ENCODE measurements around the gene TET1.
"Not testable (repeated sequence)": the region's sequence is repeated elsewhere in the genome, so short reads cannot be mapped to it uniquely, and the experiment has no call there.

Gene TET1

DNA sequence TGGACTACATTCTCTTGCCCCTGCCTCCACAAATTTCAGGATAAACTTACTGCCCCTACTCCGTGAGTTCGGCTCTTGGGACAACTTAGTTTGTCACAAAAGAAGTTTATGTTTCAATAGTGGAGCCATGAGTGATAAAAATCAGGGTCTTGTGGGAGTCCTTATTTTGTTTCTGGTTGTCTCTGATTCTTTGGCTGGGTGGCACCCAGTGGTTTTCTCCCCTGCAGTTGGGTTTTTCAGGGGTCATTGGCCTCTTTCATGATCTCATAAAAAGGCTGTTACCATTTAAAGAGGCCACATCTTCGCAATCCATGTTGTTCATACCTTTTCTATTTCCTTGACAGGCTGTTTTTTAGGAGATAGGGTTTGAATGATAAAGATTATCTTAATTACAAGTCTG, 5.5 kb downstream of the TET1 start:
- peak overlapping the region; percentile 51 for H3K27ac ChIP-seq (ENCODE audit: low read depth, low read length)

DNA sequence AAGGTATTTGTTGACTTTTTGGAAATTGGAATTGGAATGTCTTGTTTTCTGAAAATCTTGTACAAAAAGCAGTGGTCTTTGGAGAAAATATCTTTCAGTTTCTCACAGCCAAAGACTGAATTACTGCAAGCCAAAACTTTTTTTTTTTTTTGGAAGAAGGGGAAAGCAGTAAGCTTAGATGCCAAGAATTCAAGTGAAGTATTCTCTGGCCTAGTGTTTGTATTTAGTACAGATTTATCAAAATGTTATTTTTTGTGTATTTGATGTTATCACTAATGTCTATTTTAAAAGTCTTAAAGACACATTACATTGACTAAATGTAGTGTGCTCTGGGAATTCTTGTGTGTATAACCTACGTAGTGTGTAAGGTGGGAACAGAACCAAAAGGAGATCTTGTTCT, 6.2 kb downstream of the TET1 start:
- no peaks in the 10 kb centered on the region for H3K9me3 ChIP-seq (ENCODE audit: control insufficient read depth, insufficient read depth, low read length)
- H3K4me3 ChIP-seq (ENCODE audit: low read depth, low read length), result no peak overlapping the region
- no peaks in the 10 kb centered on the region for H3K27me3 ChIP-seq (ENCODE audit: control insufficient read depth, insufficient read depth, low read length)
- peaks cover 12% of the 10 kb centered on the region for H3K4me1 ChIP-seq (ENCODE audit: control insufficient read depth, insufficient read depth, low read length)
- H3K36me3 ChIP-seq (ENCODE audit: control insufficient read depth, insufficient read depth, low read length), result peaks cover 10% of the 10 kb centered on the region; the same call in 1 of the 2 replicates
- no peak overlapping the region for H3K27ac ChIP-seq (ENCODE audit: low read depth, low read length)
- no peak overlapping the region for H3K9ac ChIP-seq (ENCODE audit: low read depth, low read length)

More for the DNA sequence above, 5.5 kb downstream of the TET1 start:
- Histone ChIP-seq H3K4me3 (ENCODE audit: low read depth, low read length) (no peak overlapping the region; the same call in 1 of the 2 replicates), H3K36me3 (ENCODE audit: control insufficient read depth, insufficient read depth, low read length) (peaks cover 10% of the 10 kb centered on the region; the same call in 1 of the 2 replicates), H3K27me3 (ENCODE audit: control insufficient read depth, insufficient read depth, low read length) (no peaks in the 10 kb centered on the region), H3K9ac (ENCODE audit: low read depth, low read length) (no peak overlapping the region), H3K4me1 (ENCODE audit: control insufficient read depth, insufficient read depth, low read length) (peaks cover 12% of the 10 kb centered on the region), H3K9me3 (ENCODE audit: control insufficient read depth, insufficient read depth, low read length) (no peaks in the 10 kb centered on the region)

DNA sequence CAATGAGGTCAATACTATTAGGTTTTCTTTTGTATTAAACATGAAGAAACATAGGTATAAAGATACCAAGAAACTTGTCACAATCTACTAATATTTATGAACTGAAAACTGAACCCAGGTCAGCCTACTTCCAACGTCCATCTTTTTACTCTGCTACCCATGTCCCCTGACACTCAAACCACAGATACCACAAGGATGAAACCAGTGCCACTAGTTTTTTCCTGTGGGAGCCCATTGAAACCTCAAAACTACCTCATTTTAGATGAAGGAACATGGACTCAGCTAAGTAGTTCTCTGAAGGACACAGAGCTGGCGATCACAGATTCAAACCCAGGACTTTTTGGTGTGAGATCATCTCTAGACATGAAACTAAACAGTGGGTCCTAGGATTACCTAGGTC, 6.8 kb downstream of the TET1 start:
- Histone ChIP-seq H3K9me3 (ENCODE audit: control insufficient read depth, insufficient read depth, low read length) (no peaks in the 10 kb centered on the region), H3K36me3 (ENCODE audit: control insufficient read depth, insufficient read depth, low read length) (peaks cover 14% of the 10 kb centered on the region), H3K27me3 (ENCODE audit: control insufficient read depth, insufficient read depth, low read length) (no peaks in the 10 kb centered on the region), H3K4me1 (ENCODE audit: control insufficient read depth, insufficient read depth, low read length) (peaks cover 12% of the 10 kb centered on the region), H3K9ac (ENCODE audit: low read depth, low read length) (no peak overlapping the region), H3K27ac (ENCODE audit: low read depth, low read length) (no peak overlapping the region), H3K4me3 (ENCODE audit: low read depth, low read length) (no peak overlapping the region)

DNA sequence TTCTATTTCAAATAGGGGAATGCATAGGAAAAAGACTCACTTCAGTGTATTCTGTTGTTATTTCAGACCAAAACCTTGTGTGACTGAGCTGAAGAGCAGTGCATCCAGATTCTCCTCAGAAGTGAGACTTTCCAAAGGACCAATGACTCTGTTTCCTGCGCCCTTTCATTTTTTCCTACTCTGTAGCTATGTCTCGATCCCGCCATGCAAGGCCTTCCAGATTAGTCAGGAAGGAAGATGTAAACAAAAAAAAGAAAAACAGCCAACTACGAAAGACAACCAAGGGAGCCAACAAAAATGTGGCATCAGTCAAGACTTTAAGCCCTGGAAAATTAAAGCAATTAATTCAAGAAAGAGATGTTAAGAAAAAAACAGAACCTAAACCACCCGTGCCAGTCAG, 12.0 kb downstream of the TET1 start:
- Histone ChIP-seq H3K36me3 (ENCODE audit: control insufficient read depth, insufficient read depth, low read length) (peaks cover 40% of the 10 kb centered on the region), H3K4me1 (ENCODE audit: control insufficient read depth, insufficient read depth, low read length) (no peaks in the 10 kb centered on the region), H3K9me3 (ENCODE audit: control insufficient read depth, insufficient read depth, low read length) (no peaks in the 10 kb centered on the region), H3K27ac (ENCODE audit: low read depth, low read length) (no peak overlapping the region), H3K9ac (ENCODE audit: low read depth, low read length) (no peak overlapping the region), H3K4me3 (ENCODE audit: low read depth, low read length) (no peak overlapping the region), H3K27me3 (ENCODE audit: control insufficient read depth, insufficient read depth, low read length) (no peaks in the 10 kb centered on the region)

DNA sequence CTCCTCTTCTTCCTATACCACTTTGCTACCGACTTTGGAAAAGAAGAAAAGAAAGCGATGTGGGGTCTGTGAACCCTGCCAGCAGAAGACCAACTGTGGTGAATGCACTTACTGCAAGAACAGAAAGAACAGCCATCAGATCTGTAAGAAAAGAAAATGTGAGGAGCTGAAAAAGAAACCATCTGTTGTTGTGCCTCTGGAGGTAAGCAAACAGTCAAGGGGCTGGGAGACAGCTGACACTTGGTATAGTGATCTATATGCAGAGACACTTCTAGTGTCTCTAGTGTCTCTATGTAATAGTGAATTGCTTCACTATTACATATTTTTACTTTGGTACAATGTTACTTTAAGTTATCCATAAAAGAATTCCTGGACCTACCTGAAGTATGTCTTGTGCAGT, 13.9 kb downstream of the TET1 start:
- Histone ChIP-seq H3K9me3 (ENCODE audit: control insufficient read depth, insufficient read depth, low read length) (no peaks in the 10 kb centered on the region), H3K36me3 (ENCODE audit: control insufficient read depth, insufficient read depth, low read length) (peaks cover 52% of the 10 kb centered on the region), H3K4me1 (ENCODE audit: control insufficient read depth, insufficient read depth, low read length) (no peaks in the 10 kb centered on the region), H3K27me3 (ENCODE audit: control insufficient read depth, insufficient read depth, low read length) (no peaks in the 10 kb centered on the region), H3K27ac (ENCODE audit: low read depth, low read length) (no peak overlapping the region), H3K4me3 (ENCODE audit: low read depth, low read length) (no peak overlapping the region), H3K9ac (ENCODE audit: low read depth, low read length) (no peak overlapping the region)

DNA sequence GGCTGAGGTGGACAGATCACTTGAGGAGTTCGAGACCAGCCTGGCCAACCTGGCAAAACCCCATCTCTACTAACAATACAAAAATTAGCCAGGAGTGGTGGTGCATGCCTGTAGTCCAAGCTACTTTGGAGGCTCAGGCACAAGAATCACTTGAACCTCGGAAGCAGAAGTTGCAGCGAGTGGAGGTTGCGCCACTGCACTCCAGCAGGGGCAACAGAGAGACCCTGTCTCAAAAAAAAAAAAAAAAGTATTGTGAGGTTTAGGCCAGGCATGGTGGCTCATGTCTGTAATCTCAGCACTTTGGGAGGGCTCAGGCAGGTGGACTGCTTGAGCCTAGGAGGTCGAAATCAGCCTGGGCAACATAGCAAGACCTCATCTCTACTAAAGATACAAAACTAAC, 16.0 kb downstream of the TET1 start:
- Histone ChIP-seq H3K4me3 (ENCODE audit: low read depth, low read length) (no peak overlapping the region), H3K27ac (ENCODE audit: low read depth, low read length) (no peak overlapping the region), H3K27me3 (ENCODE audit: control insufficient read depth, insufficient read depth, low read length) (no peaks in the 10 kb centered on the region), H3K9me3 (ENCODE audit: control insufficient read depth, insufficient read depth, low read length) (no peaks in the 10 kb centered on the region), H3K9ac (ENCODE audit: low read depth, low read length) (no peak overlapping the region), H3K36me3 (ENCODE audit: control insufficient read depth, insufficient read depth, low read length) (peaks cover 61% of the 10 kb centered on the region), H3K4me1 (ENCODE audit: control insufficient read depth, insufficient read depth, low read length) (no peaks in the 10 kb centered on the region)

DNA sequence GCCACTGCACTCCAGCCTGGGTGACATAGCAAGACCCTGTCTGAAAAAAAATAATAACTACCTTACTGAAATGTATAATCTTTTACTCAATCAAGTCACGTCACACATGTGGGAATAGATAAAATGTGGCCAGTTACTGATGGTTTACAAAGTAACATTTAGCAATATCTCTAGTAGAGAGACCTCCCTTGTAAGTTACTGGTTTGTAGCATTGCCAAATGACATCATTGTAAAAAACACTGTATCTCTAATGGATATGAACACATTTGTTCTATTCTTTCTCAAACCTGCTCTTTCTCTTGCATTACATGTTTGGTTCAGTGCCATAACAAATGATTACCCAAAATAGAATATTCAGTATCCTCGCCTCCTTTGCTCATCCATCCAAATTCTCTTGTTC, 18.8 kb downstream of the TET1 start:
- H3K9ac ChIP-seq (ENCODE audit: low read depth, low read length), result no peak overlapping the region
- no peak overlapping the region for H3K27ac ChIP-seq (ENCODE audit: low read depth, low read length)
- peaks cover 60% of the 10 kb centered on the region for H3K36me3 ChIP-seq (ENCODE audit: control insufficient read depth, insufficient read depth, low read length)
- no peaks in the 10 kb centered on the region for H3K9me3 ChIP-seq (ENCODE audit: control insufficient read depth, insufficient read depth, low read length)
- no peak overlapping the region for H3K4me3 ChIP-seq (ENCODE audit: low read depth, low read length)
- H3K27me3 ChIP-seq (ENCODE audit: control insufficient read depth, insufficient read depth, low read length), result no peaks in the 10 kb centered on the region
- no peaks in the 10 kb centered on the region for H3K4me1 ChIP-seq (ENCODE audit: control insufficient read depth, insufficient read depth, low read length)

DNA sequence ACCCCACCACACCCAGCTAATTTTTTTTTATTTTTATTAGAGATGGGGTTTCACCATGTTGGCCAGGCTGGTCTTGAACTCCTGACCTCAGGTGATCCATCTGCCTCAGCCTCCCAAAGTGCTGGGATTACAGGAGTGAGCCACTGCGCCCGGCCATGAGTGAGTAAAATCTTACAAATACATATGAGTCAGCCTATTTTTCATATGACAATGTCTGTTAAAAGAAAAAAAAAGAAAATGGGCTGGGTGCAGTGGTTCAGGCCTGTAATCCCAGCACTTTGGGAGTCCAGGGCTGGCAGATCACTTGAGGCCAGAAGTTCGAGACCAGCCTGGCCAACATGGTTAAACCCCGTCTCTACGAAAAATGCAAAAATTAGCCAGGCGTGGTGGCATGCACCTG, 24.1 kb downstream of the TET1 start:
- H3K27ac ChIP-seq (ENCODE audit: low read depth, low read length); H3K9ac ChIP-seq (ENCODE audit: low read depth, low read length); H3K9me3 ChIP-seq (ENCODE audit: control insufficient read depth, insufficient read depth, low read length); H3K4me1 ChIP-seq (ENCODE audit: control insufficient read depth, insufficient read depth, low read length); H3K27me3 ChIP-seq (ENCODE audit: control insufficient read depth, insufficient read depth, low read length); H3K4me3 ChIP-seq (ENCODE audit: low read depth, low read length): not testable (repeated sequence)
- H3K36me3 ChIP-seq (ENCODE audit: control insufficient read depth, insufficient read depth, low read length), result peaks cover 58% of the 10 kb centered on the region

DNA sequence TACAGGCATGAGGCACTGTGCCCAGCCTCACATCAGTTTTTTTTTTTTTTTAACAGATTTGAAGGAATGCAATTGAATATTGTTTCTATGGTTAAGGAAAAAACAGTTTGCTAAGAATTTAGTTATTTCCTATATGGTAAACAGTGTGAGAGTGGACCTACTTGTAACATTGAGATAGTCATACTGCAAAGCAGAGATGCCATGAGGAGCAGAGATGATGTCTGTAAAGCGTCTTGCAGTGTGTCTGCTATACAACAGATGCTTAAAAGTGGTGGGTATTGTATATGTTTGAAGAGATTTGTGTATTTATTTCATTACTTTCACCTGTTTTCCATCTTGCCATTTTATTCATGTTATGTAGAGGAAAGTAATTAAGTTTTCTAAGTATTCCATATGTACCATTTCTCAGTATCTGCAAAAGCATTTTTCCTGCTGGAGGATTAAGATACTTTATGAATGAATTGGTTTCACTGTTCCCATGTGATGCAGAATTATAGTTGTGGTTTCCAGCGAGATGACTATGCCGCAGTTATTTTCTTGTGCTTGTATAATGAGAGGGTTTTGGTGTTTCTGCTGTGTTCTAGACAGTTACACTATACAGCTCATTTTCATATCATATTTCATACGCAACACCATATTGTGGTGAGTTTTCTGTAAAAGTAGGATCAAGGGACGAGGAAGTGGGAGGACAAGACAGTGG, 26.6 kb downstream of the TET1 start:
- Histone ChIP-seq H3K4me1 (ENCODE audit: control insufficient read depth, insufficient read depth, low read length) (no peaks in the 10 kb centered on the region), H3K9ac (ENCODE audit: low read depth, low read length) (no peak overlapping the region), H3K27me3 (ENCODE audit: control insufficient read depth, insufficient read depth, low read length) (no peaks in the 10 kb centered on the region), H3K27ac (ENCODE audit: low read depth, low read length) (no peak overlapping the region), H3K4me3 (ENCODE audit: low read depth, low read length) (no peak overlapping the region), H3K9me3 (ENCODE audit: control insufficient read depth, insufficient read depth, low read length) (no peaks in the 10 kb centered on the region), H3K36me3 (ENCODE audit: control insufficient read depth, insufficient read depth, low read length) (peaks cover 54% of the 10 kb centered on the region)

DNA sequence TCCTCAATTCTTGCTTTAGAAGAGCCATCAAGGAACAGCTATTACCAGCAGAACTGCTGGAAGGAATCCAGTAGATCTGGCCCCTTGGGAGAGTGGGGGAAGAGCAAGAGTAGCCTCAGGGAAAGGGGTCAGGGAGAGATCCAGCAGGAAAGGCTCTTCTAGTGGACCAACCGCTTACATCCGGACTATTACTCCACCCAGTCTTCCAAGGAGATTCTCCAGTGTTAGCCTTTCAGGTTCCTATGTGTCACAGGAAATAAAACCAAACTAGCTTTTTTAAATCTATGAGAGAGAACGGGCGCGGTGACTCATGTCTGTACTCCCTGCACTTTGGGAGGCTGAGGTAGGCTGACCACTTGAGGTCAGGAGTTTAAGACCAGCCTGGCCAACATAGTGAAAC, 34.3 kb downstream of the TET1 start:
- no peak overlapping the region for H3K4me3 ChIP-seq (ENCODE audit: low read depth, low read length)
- no peak overlapping the region for H3K9ac ChIP-seq (ENCODE audit: low read depth, low read length)
- H3K9me3 ChIP-seq (ENCODE audit: control insufficient read depth, insufficient read depth, low read length), result no peaks in the 10 kb centered on the region
- H3K36me3 ChIP-seq (ENCODE audit: control insufficient read depth, insufficient read depth, low read length), result peaks cover 25% of the 10 kb centered on the region
- H3K27ac ChIP-seq (ENCODE audit: low read depth, low read length), result no peak overlapping the region
- H3K27me3 ChIP-seq (ENCODE audit: control insufficient read depth, insufficient read depth, low read length), result no peaks in the 10 kb centered on the region
- H3K4me1 ChIP-seq (ENCODE audit: control insufficient read depth, insufficient read depth, low read length), result peaks cover 8% of the 10 kb centered on the region

DNA sequence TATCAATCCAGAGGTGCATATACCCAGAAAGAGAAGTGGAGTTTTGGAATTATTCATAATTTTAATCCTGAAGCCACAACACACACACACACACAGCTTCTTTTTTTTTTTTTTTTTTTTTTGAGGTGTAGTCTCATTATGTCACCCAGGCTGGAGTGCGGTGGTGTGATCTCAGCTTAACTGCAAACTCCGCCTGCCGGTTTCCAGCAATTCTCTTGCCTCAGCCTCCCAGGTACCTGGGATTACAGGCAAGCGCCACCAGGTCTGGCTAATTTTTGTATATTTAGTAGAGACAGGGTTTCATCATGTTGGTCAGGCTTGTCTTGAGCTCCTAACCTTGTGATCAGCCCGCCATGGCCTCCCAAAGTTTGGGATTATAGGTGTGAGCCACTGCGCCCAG, 35.4 kb downstream of the TET1 start:
- H3K9ac ChIP-seq (ENCODE audit: low read depth, low read length), result no peak overlapping the region
- no peaks in the 10 kb centered on the region for H3K9me3 ChIP-seq (ENCODE audit: control insufficient read depth, insufficient read depth, low read length)
- no peak overlapping the region for H3K4me3 ChIP-seq (ENCODE audit: low read depth, low read length)
- no peaks in the 10 kb centered on the region for H3K27me3 ChIP-seq (ENCODE audit: control insufficient read depth, insufficient read depth, low read length)
- H3K27ac ChIP-seq (ENCODE audit: low read depth, low read length), result no peak overlapping the region
- peaks cover 17% of the 10 kb centered on the region for H3K4me1 ChIP-seq (ENCODE audit: control insufficient read depth, insufficient read depth, low read length)
- H3K36me3 ChIP-seq (ENCODE audit: control insufficient read depth, insufficient read depth, low read length), result peaks cover 16% of the 10 kb centered on the region
